Cardiac septum (tissue), 1 donor: Measurements from ENCODE around the gene LGALS9B. TPM values are rescaled to one million over a fixed set of nuclear protein-coding genes. Genes with fewer than 3 reads are reported as not detected.
"Not testable (repeated sequence)": the region's sequence is repeated elsewhere in the genome, so short reads cannot be mapped to it uniquely, and the experiment has no call there.

Experiments
- DNase-seq: peaks from one replicate; pipeline ENCODE4 v3.0.0-alpha.2; 2020; ENCODE audit warnings: low spot score
- intact Hi-C: fragments of 100-400 bp; cut with DNase I; formaldehyde crosslinking; loops from one replicate; pipeline ENCODE4 v1.14.0; 2022
- total RNA-seq: library from RNA; stranded (reverse); fragmentation: NEBNext Ultra II Directional; extraction: Animal tissue kit (Norgen Biotek cat#: 25700); gene quantifications from one replicate; pipeline ENCODE4 v1.2.1, GENCODE V29; 2021
- donor health status: DM: no; HTN: no; CAD: no.

The LGALS9B gene
- total RNA-seq, 1 donor from 2014 or later, result not detected

- DNase-seq, intact Hi-C loops: not testable (repeated sequence)
Observed at GRCh38 chr17:20474081-20474480, 6.7 kb upstream of the LGALS9B start.

GRCh38 chr17:20469946-20470345 lies 2.6 kb upstream of the LGALS9B start:
- DNase-seq, intact Hi-C loops: not testable (repeated sequence)

GRCh38 chr17:20469107-20469506 lies 1.8 kb upstream of the LGALS9B start:
- intact Hi-C loops, result not testable (repeated sequence)

GRCh38 chr17:20466999-20467398 lies 340 bp downstream of the LGALS9B start:
- DNase-seq, intact Hi-C loops: not testable (repeated sequence)

More at GRCh38 chr17:20469107-20469506, 1.8 kb upstream of the LGALS9B start:
- DNase-seq, result not testable (repeated sequence)

- intact Hi-C loops, DNase-seq: not testable (repeated sequence)
Observed at GRCh38 chr17:20466553-20466952, 786 bp downstream of the LGALS9B start.

GRCh38 chr17:20465535-20465934 lies 1.8 kb downstream of the LGALS9B start:
- intact Hi-C loops, DNase-seq: not testable (repeated sequence)

GRCh38 chr17:20464854-20465414 lies 2.4 kb downstream of the LGALS9B start:
- intact Hi-C loops, DNase-seq: not testable (repeated sequence)

- DNase-seq, intact Hi-C loops: not testable (repeated sequence)
Observed at GRCh38 chr17:20462158-20462557, 5.2 kb downstream of the LGALS9B start.

GRCh38 chr17:20457848-20458381 lies 9.4 kb downstream of the LGALS9B start:
- DNase-seq, intact Hi-C loops: not testable (repeated sequence)

- DNase-seq, intact Hi-C loops: not testable (repeated sequence)
Observed at GRCh38 chr17:20455106-20455505, 12.2 kb downstream of the LGALS9B start.

GRCh38 chr17:20453820-20454434 lies 13.4 kb downstream of the LGALS9B start:
- intact Hi-C loops, DNase-seq: not testable (repeated sequence)

GRCh38 chr17:20450852-20451251 lies 16.5 kb downstream of the LGALS9B start:
- DNase-seq, result not testable (repeated sequence)

GRCh38 chr17:20447534-20448321 lies 19.6 kb downstream of the LGALS9B start:
- intact Hi-C loops, DNase-seq: not testable (repeated sequence)

More at GRCh38 chr17:20450852-20451251, 16.5 kb downstream of the LGALS9B start:
- intact Hi-C loops, result not testable (repeated sequence)

GRCh38 chr17:20446895-20447294 lies 20.4 kb downstream of the LGALS9B start:
- intact Hi-C loops, DNase-seq: not testable (repeated sequence)

- intact Hi-C loops, DNase-seq: not testable (repeated sequence)
Observed at GRCh38 chr17:20444581-20445236, 22.6 kb downstream of the LGALS9B start.

- DNase-seq, intact Hi-C loops: not testable (repeated sequence)
Observed at GRCh38 chr17:20444173-20444572, 23.2 kb downstream of the LGALS9B start.

- intact Hi-C loops, DNase-seq: not testable (repeated sequence)
Observed at GRCh38 chr17:20443632-20444031, 23.7 kb downstream of the LGALS9B start.

- DNase-seq, intact Hi-C loops: not testable (repeated sequence)
Observed at GRCh38 chr17:20440665-20441064, 26.7 kb downstream of the LGALS9B start.

GRCh38 chr17:20435166-20435565 lies 32.2 kb downstream of the LGALS9B start:
- DNase-seq, intact Hi-C loops: not testable (repeated sequence)
